GM11168 (cell line): Measurements from ENCODE around the gene COX18.

Experiments
- in situ Hi-C: fragments of 300-500 bp; cut with MboI; formaldehyde crosslinking; loops from one replicate; pipeline ENCODE4 v1.12.0; 2022; ENCODE audit warnings: low sequenced_read_pairs; ENCODE audit not compliant: unreplicated experiment

COX18 gene

GRCh38 chr4:73069338-73070073 lies at the start of gene COX18:
TSS of gene COX18 (minus strand) at chr4:73069716. CDS start at chr4:73069649, 67 bp downstream.
- in situ Hi-C loops, result no loop called here

DNA sequence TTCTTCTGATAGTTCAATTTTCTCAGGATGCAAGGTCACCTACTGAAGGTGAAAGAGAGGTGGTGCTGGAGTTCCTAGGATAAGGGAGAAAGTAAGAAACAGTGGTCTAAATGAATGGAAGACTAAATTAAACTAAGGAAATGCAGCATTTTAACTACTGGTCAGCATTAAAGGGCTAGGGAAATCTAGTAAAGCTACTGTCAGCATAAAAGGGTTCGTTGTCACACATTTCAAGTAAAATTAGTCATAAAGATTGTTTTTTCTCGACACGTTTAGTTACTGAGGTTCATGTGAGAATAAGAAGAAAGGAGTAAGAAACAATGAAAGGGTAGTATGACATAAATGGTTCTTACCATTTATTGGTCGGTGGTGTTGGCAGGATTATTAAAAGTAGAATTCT lies 40.0 kb upstream of the COX18 start:
- in situ Hi-C loops, result no loop called here

- in situ Hi-C loops, result no loop called here
These were observed 35.2 kb upstream of the COX18 start for GRCh38 chr4:73104695-73105094.

DNA sequence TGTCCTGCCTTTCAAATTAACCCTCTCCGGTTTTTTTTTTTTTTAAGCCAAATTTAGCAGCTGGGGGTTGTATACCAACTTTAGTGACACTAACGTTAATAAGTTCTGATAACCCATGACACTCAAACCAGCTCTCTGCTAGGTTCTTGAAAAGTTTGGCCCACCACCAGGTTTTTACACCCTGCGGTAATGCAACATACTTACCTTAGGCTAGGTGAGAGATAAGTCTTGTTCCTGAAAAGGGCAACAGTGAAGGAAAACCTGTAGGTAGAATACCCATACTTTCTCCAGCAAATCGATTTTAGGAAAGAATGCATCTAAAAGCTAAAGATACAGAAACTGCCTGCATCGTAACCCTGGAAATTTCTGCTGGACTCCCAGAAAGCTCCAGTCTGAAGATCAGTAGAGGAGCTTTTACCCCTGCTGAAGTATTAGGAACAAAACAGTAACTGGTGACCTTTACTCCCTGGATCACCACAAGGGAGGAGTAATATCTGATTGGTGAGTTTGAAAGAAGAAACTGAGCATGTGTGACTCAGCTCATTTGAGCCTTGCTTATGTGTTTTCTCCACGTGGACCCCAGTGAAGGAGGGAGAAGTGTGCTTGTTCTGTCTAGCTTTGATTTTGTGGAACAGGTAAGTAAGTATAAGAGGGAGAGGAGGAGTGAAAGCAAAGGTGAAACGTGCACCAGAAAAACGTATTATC lies 34.4 kb upstream of the COX18 start:
- in situ Hi-C loops, result no loop called here

GRCh38 chr4:73099143-73099542 lies 29.6 kb upstream of the COX18 start:
- in situ Hi-C loops, result no loop called here

DNA sequence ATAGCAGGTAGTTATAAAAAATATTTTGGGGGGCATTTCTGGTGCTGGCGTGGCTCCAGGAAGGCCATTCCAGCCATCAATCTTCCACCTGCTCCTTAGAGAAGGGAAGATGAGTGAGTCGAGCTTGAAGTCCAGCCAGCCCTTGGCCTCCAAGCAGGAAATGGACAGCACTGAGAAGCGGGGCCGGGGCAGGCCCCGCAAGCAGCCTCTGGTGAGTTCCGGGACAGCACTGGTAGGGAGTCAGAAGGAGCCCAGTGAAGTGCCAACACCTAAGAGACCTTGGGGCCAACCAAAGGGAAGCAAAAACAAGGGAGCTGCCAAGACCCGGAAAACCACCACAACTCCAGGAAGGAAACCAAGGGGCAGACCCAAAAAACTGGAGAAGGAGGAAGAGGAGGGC lies 29.2 kb upstream of the COX18 start:
- in situ Hi-C loops, result no loop called here

- in situ Hi-C loops, result no loop called here
These were observed 28.5 kb upstream of the COX18 start for GRCh38 chr4:73098016-73098415.

- in situ Hi-C loops, result no loop called here
These were observed 23.4 kb upstream of the COX18 start for GRCh38 chr4:73092868-73093267.

DNA sequence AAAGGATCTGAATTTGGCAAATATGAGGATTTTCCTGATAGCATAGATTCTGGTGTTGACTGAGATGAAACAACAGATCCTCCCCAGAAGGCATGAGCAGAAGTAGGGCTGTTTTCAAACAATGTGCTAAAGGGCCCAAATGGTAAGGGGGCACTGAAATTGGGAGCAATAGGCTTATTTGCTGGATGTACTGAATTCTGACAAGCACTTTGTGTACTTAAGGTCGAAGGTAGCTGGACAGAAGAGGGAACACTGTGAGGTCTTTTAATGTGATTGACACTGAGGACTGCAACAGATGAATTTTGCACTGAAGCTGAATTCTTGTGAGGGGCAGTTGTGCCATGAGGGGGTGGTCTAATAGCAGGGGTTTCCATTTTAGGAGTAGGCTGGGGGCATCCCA lies 21.2 kb upstream of the COX18 start:
- in situ Hi-C loops, result no loop called here

GRCh38 chr4:73087871-73088270 lies 18.4 kb upstream of the COX18 start:
- in situ Hi-C loops, result no loop called here

DNA sequence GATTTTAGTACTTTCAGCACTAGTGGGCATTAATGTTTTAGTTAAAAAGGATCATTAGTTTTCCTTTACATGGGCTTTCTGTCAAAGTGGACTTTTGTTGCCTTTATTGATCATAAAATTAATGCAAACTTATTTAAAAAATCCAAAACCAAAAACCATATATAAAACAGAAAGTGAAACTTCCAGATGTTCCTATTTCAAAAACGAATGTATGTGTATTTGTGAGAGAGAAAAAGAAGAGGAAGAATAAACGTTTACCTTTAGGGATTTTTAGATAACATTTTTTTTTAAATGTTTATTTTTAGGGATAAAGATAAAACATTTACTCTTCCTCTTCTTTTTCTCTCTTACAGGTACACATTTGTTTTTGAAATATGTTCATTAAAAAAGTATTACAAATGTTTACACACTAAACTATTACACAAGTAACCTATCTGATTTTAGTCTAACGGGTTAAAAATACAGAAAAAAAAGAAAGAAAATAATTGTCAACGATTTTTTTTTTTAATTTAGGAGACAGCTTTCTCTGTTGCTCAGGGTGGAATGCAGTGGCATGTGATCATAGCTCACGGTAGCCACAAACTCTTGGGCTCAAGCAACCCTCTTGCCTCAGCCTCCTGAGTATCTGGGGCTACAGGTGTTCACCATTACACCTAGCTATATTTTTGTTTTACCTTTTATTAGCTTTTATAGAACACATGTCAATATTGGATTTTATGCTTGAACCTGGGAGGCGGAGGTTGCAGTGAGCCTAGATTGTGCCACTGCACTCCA lies 16.8 kb upstream of the COX18 start:
- in situ Hi-C loops, result no loop called here

DNA sequence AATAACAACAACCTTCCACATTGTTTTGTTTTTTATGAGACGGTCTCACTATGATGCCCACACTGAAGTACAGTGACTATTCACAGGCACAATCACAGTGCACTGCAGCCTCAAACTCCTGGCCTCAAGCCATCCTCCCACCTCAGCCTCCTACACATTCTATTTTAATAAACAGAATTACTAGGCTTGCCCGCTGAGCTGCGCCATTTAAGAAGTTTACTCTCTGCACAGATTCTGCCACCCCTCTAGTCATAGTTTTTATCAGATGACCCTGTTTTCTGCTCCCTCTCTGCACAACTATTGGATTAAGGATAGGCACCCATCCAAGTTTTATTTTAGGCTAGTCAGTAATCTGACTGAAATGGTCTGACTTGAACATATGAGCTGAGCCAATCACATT lies 11.3 kb upstream of the COX18 start:
- in situ Hi-C loops, result no loop called here

- in situ Hi-C loops, result no loop called here
These were observed 6.3 kb upstream of the COX18 start for GRCh38 chr4:73075832-73076231.

DNA sequence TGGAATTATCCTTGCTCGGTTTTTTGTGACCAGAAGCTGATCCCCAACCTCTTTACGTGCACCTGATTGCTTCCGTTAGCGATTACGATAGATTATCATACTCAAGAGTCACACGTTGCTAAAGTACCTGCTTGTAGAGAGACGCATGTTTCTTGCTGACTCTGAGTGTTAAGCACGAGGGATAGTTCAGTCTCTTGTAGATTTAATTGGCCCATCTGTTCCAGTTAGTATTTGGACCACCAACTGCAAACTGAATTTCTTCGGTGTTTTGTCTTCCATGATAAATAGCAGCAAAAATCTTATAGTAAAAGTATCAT lies 516 bp upstream of the COX18 start:
- in situ Hi-C loops, result no loop called here

- in situ Hi-C loops, result no loop called here
These were observed 802 bp downstream of the COX18 start for GRCh38 chr4:73068491-73069337.

DNA sequence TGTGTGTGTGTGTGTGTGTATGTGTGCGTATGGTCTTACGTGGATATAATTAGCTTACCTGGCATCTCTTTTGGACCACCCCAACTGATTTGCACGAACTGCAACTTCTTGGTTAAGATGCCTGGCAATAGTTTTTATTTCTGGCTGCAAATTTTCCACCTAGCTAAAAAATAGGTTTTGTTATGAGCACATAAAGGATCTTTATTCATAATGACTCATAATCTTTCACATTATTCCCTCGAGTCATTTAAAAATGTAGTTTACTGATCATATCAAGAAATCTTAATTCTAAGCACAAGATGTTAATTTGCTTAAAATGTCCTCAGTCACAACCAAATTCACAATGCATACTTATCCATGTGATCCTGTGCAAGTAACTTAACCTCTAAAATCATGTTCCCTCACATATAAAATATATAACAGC lies 1.5 kb downstream of the COX18 start:
- in situ Hi-C loops, result no loop called here

- in situ Hi-C loops, result no loop called here
These were observed 2.6 kb downstream of the COX18 start for GRCh38 chr4:73066928-73067327.

DNA sequence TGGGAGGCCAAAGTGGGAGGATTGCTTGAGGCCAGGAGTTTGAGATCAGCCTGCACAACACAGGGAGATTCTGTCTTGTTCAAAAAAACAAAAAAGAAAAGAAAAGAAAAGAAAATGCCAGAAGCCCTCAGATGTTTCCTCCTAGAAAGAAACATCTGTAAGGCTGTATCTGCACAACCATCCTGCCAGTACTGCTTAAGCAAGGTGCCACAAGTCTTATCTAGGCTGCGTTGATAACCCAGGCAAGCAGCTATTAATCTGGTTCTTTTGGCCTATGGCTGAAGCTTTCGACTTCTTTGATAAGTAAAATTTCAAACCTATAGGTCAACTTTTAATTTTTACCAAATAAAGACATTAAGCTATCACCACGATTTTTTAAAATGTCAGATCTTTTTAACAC lies 3.1 kb downstream of the COX18 start:
- in situ Hi-C loops, result no loop called here

DNA sequence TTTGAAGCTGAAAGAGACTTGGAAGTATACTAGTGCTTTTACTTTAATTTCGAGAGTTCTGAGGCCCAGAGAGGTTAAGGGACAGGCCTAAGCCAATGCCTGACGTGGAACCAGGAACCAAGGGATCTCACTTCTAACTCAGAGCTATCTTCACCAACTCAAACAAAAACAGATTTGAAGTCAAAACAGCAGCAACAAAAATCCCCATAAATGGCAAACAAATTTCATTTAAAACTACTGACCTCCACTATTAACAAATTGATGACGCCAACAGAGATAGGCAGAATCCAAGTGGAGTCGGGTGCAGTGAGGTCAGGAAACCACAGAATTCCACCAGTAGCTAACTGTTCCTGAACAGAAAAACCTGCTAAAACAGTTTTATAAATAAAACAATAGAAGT lies 5.0 kb downstream of the COX18 start:
- in situ Hi-C loops, result no loop called here

DNA sequence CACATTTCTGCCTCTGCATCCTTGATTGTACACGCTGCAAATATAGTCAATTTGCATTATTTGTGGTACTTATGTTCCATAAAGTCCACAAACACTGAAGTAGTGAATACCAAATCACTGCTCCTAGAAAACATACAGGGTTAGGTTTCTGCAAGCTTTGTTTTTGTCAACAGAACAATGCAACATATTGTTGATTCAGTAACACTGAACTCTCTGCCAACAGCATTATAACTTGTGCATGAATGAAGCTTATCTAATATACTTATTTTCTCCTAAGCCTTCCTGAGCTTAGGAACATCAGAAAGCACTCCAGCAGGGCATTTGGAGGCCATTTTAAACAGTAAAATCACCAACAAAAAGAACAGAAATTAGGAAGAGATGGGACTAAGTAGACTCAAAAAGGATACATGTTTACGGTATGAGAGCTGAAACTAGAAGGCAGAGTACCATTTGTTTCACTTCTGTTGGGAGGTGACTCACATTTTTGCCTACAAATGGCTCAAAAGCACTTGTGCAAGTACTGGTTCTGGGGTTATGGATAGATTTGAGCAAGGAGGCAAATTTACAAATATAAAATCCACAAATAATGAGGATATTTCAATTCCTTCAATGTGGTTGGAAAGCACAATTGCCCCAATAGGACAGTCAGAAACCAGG lies 14.1 kb downstream of the COX18 start:
- in situ Hi-C loops, result no loop called here
